ENCODE results near the gene MEOX1.

Gene MEOX1

GRCh38 chr17:43599835-43600234 lies 61.9 kb downstream of the MEOX1 start:
- no peak for DNase-seq (ENCODE audit: extremely low spot score, insufficient read length, low read depth)
- FAIRE-seq, result no peak

DNA sequence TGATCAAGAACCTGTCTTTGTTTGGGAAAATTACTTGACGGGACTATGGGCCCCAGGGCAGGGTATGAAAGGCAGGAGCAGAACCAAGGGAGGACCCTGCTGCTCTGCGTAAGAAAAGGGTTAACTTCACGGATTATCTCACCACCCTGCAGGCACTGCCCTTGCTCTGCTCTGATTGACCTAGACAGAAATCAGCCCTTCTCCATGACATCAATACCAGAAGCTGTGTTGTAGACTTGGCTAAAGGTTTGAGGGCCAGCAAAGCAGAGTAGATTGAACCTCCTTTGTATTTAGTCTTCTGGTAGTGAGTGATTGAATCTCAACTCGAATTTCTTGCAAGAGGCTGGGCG lies 62.7 kb downstream of the MEOX1 start:
- no peak for DNase-seq (ENCODE audit: extremely low spot score, insufficient read length, low read depth)
- FAIRE-seq, result no peak

DNA sequence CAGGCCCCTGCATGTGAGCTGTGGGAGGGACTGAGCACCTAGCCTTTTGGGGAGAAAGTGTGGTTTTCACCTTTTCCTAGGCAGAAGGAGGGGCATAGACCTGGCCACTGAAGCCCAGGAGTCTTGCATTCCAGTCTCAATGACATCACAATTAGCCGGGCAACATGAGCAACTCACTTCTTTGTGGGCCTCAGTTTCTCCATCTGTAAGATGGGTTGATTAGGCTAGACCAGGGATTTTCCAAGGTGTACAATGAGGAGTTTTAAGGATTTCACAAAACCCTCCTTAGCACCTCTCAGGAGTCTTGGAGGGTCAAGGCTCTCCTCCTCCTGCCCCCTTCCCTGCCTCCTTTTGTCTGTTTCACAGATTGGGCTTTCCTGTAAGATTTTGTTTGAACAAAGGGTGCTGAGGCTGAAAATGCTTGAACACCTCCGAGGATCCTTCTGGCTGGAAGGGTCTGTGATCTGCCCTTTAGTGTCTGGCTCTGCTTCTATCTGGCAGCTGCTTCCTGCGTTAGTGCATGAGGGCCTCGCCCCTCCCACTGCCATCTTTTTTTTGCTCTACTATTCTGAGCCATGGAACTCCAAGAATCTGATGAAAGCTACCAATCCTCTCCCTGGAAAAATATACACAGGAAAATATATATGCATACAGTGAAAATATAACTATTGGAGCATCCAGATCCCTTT lies 63.2 kb downstream of the MEOX1 start:
- DNase-seq (ENCODE audit: extremely low spot score, insufficient read length, low read depth) (no peak), FAIRE-seq (no peak)

DNA sequence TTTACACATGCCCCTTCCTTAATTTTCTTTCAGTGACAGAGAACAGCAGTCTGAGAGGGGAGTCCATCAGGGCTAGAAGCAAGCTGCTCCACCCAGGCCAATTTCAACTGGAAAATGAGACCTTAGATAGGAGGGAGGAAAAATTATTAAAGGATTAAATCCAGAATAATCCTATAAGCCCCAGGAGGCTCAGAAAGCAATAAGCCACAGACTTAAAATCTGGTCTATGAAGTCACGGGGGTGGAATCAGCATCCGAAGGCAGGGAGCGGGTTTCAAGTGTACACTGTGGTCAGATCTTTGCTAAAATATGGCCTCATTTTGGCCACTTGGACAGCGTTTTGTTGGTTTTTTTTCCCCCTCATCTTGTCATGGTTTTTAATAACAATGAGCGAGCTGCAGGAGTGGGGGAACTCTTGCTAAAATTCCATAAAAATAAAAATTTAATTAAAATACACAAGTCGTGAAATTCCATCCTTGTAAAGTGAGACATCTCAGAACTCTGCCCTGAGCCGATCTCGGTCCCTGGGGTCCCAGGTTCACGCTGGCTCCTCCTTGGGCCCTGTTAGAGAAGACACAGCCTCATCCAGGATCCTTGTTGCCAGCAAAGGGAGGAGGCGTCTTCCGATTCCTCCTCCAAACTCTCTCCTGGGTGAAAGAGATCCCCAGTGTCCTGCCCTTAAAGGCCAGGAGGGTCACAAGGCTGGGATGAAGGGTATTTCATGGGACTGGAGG lies 63.9 kb downstream of the MEOX1 start:
- no peak for DNase-seq (ENCODE audit: extremely low spot score, insufficient read length, low read depth)
- no peak for FAIRE-seq

DNA sequence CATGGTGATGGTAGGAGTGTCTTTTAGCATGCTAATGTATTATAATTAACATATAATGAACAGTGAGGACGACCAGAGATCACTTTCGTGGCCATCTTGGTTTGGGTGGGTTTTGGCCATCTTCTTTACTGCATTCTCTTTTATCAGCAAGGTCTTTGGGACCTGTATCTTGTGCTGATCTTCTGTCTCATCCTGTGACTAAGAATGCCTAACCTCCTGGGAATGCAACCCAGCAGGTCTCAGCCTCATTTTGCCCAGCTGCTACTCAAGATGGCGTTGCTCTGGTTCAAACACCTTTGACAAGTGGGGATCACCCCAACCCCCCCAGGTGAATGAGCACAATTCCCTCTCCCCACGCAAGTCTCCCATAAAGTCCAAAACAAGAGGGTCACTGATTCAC lies 66.3 kb downstream of the MEOX1 start:
- no peak for DNase-seq (ENCODE audit: extremely low spot score, insufficient read length, low read depth)
- FAIRE-seq, result no peak

- DNase-seq (ENCODE audit: extremely low spot score, insufficient read length, low read depth), result no peak
- FAIRE-seq, result no peak
These were observed 69.8 kb downstream of the MEOX1 start for GRCh38 chr17:43591779-43592562.

GRCh38 chr17:43591001-43591400 lies 70.7 kb downstream of the MEOX1 start:
- no peak for DNase-seq (ENCODE audit: extremely low spot score, insufficient read length, low read depth)
- FAIRE-seq, result no peak
